HG02970 (cell line): ENCODE measurements around the gene RNASEH2B.

Experiments
- ATAC-seq: cut with Tn5 transposase; IDR thresholded peaks from one replicate; pipeline ENCODE4 v1.9.1; 2021; ENCODE audit warnings: mild to moderate bottlenecking, moderate library complexity, moderate number of reproducible peaks; ENCODE audit not compliant: unreplicated experiment, low FRiP score

Gene RNASEH2B

GRCh38 chr13:50905256-50905655, 4.3 kb upstream of the RNASEH2B start:
- no peak for ATAC-seq

DNA sequence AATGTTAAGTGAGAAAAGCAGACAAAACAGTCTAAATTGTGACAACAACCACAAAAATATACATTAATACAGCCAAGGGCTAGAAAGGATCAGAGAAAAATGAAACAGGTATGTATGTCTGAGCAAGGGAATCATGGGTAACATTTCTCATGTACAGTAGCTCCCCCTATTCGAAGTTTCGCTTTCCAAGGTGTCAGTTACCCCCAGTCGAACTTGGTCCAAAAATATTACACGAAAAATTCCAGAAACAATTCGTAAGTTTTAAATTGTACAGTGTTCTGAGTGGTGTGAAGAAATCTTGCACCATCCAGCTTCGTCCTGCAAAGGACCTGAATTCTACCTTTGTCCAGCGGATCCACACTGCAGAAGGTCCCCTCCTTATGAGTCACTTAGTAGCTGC, 1.8 kb upstream of the RNASEH2B start:
- ATAC-seq: no peak

GRCh38 chr13:50908371-50908770, 1.2 kb upstream of the RNASEH2B start:
- no peak for ATAC-seq

GRCh38 chr13:50910485-50910805, 854 bp downstream of the RNASEH2B start:
- no peak for ATAC-seq

GRCh38 chr13:50911081-50911631, 1.6 kb downstream of the RNASEH2B start:
- ATAC-seq: no peak

- ATAC-seq: peak; percentile 44
Observed at GRCh38 chr13:50911937-50912795, 2.6 kb downstream of the RNASEH2B start.

- no peak for ATAC-seq
Observed at GRCh38 chr13:50912851-50913250, 3.3 kb downstream of the RNASEH2B start.

- no peak for ATAC-seq
Observed at GRCh38 chr13:50914176-50914700, 4.6 kb downstream of the RNASEH2B start.

GRCh38 chr13:50914848-50915247, 5.3 kb downstream of the RNASEH2B start:
- ATAC-seq: no peak

GRCh38 chr13:50915565-50915964, 6.0 kb downstream of the RNASEH2B start:
- ATAC-seq: no peak

GRCh38 chr13:50916701-50917184, 7.2 kb downstream of the RNASEH2B start:
- ATAC-seq: no peak

DNA sequence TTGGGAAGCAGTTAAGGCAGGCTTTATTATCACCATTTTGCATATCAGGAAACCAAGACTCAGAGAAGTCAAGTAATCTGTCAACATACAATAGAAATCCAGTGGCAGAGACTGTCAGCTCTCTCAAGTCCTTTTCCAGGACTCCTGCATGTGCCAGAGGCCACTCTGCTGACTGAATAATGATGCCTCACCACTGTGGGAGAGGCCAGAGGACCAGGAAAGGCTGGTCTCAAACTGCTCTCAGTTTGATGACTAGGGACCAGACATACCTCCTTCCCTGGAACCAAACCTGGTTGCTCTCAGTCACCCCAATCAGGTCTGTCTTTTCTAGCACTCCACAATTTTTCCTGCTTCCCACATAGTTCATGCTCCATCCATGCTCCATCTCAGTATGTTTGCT, 8.0 kb downstream of the RNASEH2B start:
- no peak for ATAC-seq

DNA sequence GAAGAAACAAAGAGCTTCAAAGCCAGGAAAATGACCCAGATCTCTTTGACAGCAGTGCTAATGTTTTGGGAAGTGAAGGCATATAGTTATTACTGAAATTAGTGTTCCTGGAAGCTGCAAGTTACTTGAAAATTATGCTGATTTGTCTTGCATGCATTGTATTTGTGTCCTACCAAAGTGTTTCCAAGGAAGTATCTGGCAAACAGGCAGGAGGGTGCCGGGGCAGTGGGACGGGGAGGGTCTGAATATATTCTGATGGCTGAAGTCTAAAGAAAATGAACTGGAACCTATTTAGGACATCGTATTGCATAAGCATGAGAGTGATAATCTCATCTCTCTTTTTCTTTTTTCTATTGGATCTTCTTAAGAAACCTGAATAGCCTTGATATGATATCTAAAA, 9.0 kb downstream of the RNASEH2B start:
- ATAC-seq: no peak

DNA sequence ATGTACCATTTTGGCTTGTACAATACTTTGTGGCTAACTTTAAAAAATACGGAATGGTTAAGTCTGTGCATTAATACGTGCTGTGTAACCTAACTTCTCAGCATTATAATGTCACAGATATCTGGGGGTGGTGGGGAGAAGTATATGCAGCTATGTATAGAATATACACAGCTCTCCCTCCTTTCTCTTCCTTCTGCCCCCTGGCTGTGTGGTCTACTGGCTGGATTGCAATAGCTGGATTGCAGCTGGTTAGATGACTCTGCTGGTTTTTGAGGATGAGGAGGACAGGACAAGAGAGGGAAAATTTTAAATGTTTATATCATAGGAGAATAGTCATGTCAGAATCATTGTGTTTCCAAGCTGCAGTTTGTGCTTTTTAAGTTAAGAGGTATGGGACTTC, 9.7 kb downstream of the RNASEH2B start:
- ATAC-seq: no peak

- ATAC-seq: no peak
Observed at GRCh38 chr13:50921706-50922105, 12.1 kb downstream of the RNASEH2B start.

DNA sequence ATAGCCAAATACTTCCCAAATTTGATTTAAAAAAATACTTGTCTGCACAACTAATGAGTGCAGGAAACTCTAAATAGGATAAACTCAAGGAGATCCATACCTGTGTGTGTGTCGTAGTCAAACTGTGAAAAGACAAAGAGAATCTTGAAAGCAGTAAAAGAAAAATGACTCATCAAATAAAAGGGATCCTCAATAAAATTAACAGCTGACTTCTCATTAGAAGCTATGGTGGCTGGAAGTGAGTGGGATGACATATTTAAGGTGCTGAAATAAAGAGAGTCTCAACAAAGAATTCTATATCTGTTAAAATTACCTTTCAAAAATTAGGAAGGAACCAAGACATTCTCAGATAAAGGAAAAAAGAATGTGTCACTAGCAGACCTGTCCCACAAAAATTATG, 13.7 kb downstream of the RNASEH2B start:
- ATAC-seq: no peak

DNA sequence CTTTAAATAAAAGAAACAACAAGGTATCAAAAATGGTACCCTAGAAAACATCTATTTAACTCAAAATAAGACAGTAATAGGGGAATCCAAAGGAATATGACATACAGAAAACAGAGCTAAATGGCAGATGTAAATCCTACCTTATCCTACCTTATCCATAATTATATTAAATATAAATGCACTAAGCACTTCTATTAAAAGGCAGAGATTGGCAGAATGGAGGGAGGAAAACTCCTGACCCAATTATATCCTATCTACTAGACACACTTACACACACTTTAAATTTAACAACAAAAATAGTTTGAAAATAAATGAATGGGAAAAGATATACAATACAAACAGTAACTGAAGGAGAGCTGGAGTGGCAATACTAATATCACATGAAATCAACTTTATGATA, 14.4 kb downstream of the RNASEH2B start:
- ATAC-seq: no peak

DNA sequence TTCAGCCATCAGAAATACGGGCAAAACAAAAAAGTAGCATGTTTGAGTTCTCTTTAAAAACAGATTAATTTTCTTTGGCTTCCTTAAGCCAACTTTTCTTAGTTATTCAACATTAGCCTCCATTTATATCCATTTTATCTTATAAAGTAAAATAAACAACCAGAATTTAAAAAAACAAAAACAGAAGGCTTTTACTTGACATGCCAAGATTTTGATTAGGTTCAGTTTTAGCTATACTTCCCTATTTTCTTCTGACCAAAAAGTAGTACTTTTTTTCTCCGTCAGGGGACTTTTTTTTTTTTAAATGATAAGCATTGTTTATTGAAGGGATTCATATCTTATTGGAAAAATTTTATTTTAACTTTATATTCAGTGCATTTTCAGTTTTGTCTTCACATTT, 18.1 kb downstream of the RNASEH2B start:
- ATAC-seq: no peak

DNA sequence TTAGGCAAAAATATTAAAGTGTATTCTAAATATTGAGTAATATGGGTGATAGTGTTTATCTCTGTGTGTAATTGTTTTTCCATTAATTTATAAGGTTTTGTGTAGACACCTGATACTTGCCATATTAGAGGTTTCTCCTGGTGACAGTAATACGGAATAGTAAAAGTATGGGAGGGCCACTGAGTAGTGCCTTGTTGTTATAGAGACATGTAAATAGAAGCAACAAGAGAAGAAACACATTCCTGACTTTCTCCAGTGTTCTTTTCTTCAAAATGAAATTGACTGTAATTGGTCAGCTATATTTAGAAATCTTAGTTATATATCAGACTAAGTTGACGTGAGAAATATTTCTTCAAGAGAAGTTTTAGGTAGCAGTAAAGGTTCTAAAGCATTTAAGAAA, 18.5 kb downstream of the RNASEH2B start:
- ATAC-seq: no peak

DNA sequence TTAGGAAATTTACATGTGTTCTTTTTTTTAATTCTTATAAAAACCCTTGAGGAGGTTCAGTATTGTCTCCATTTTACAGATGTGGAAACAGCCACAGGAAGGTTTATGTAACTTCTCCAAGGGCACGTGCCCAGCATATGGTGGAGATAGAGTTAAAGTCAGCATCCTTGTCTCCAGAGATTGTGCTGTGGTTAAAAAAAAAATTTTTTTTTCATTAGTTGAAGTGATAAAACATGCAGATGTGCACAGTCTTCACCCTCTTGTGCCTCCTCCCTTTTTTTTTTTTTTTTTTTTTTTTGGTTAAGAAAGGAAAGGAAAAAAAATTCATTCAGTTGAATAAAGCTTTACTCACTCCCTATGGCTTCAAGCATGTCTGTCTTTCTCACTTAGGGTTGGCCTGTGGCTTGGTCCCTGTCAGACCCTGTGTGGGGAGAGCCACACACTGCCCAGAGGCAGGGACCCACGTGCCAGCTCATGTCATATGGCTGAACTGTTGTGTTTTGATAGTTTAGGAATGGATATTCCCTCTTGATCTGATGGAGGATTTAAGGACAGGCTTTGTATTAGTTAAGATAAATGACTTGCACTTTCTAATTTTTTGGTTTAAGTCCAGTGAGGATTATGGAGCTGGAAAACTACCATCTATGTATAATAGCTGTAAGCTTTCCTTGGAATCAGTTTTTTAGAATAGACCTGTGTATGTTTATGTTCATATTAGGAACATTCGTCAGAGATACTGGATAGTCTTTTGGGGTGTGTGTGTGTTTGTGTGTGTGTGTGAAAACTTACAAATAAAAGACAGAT, 19.3 kb downstream of the RNASEH2B start:
- no peak for ATAC-seq

DNA sequence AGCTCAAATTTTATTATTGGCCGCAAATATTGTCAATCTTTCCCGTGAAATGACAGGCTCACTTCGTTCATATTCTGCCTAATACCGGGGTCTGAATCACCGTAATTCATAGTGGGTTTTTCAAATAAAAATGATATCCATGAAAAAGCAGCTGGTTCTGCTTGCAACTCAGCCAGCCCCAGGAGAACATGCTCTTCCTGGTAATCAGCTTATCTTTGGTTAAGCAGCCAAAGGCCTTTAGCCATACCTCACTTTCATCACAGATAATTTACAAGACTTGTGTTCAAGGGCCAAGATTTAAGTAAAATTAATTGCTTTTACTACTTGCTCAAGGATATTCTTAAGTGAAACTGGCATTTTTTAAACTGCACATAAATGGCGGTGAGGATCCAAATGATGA, 22.5 kb downstream of the RNASEH2B start:
- no peak for ATAC-seq
